Mesenteric fat pad (tissue), 1 donor: ENCODE results near the gene MTOR. TPM values are rescaled to one million over a fixed set of nuclear protein-coding genes. Genes with fewer than 3 reads are reported as not detected.

Experiments
- DNase-seq: peaks from one replicate; pipeline ENCODE4 v3.0.0-alpha.2; 2020; ENCODE audit warnings: low spot score
- total RNA-seq: library from RNA; stranded (reverse); fragmentation: NEBNext Ultra II Directional; extraction: Animal tissue kit (Norgen Biotek cat#: 25700); gene quantifications from one replicate; pipeline ENCODE4 v1.2.1, GENCODE V29; 2021
- donor health status: DM: yes; HTN: yes; CAD: no.

Gene MTOR
- total RNA-seq, 1 donor from 2014 or later, result 35.1 TPM

DNA sequence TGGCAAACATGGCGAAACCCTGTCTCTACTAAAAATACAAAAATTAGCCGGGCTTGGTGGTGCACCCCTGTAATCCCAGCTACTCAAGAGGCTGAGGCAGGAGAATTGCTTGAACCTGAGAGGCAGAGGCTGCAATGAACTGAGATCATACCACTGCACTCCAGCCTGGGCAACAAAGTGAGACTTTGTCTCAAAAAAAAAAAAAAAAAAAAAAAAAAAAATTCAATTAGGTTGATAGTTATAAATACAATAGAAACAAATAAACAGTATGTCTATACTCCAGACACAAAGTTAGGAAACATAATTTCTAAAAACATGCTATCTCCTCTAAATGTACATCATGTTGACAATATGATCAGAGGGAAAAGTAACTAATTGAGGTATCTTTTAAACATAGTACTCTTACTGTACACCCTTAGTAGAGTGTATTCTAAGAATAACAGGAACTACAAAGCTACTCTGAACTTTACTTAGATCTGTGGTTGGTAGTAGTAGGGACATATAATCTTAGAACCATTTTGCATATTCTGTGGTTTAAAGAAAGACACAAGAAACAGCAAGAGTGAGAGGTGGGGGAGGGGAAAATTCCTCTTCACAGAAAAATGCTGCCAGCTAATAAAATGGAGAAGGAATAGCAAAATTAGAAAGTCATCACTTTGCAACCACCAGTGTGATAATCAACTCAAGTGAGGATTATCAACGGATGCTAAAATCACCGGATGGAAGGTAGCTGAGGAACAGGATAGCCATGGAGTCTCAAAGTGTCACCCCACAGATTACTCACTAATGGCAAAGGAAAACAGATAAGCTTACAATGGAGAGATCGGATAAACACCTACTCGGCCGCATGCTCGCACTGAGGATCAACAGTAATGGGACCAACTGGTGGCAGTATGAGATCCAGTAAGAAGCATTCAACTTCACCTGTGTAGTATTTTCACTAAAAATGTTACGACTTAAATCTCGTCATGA, 35.0 kb downstream of the MTOR start:
- no peak for DNase-seq

GRCh38 chr1:11216074-11216473, 46.3 kb downstream of the MTOR start:
- DNase-seq, result no peak

GRCh38 chr1:11215381-11216005, 46.9 kb downstream of the MTOR start:
- no peak for DNase-seq

- DNase-seq, result no peak
Measured at GRCh38 chr1:11214698-11215380, 47.5 kb downstream of the MTOR start.

GRCh38 chr1:11211925-11212587, 50.3 kb downstream of the MTOR start:
- DNase-seq, result no peak

- no peak for DNase-seq
Measured at GRCh38 chr1:11211461-11211860, 50.9 kb downstream of the MTOR start.

- no peak for DNase-seq
Measured at GRCh38 chr1:11207898-11208611, 54.3 kb downstream of the MTOR start.

DNA sequence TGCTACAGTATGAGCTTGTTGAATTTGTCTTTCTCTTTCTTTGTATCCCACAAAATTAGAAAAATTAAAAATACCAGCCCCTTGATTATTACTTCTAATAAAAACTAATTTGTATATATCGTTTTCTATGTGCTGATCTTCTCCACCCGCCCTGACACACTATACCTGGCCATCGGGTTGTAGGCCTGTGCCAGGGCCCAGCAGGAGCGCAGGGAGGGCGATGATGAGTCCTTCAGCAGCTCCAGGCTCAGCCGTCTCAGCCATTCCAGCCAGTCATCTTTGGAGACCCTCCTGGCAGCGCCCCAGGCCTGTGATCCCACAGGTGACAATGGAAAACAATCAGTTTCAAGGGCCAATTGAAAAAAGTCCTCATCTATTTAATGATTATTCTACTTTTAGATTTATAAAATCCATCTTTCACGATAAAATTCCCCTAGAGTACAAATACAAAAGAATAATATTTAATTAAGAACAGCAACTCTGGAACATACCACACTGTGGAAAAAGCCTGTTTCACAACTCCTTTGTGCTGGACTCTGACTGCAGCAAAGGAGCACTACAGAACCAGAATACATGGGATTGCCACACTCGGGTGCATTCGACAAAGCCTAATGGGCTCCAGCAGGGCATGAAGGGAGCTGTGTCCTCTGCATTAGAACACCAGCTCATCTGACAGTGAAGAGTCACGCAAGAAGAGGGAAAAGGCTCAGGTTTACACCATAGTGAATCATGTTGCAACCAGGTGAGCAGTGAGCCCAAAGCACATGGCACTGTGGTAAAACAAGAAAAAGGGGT, 57.8 kb downstream of the MTOR start:
- DNase-seq, result no peak

GRCh38 chr1:11198851-11199594, 63.3 kb downstream of the MTOR start:
- DNase-seq, result no peak

GRCh38 chr1:11198257-11198656, 64.1 kb downstream of the MTOR start:
- no peak for DNase-seq

- DNase-seq, result no peak
Measured at GRCh38 chr1:11197359-11197758, 65.0 kb downstream of the MTOR start.

DNA sequence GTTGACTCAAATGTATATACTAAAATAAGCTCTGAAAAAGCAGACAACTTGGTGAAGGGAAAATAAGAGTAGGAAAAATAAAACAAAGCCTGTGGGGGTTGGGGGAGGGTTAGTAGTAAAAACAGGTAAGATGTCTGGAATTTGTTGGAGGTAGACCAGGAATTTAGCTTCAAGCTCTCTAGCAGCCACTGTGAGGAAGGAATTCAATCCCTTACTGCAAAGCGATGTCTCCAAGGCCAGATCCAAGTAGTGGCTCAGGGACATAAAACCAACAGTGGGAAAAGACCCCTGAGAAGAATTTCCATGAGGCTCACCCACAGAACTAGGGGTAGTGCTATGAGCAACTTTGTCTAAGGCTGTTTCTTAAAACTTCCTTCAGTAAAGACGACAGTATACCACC, 65.4 kb downstream of the MTOR start:
- DNase-seq, result no peak

- no peak for DNase-seq
Measured at GRCh38 chr1:11194407-11195176, 67.8 kb downstream of the MTOR start.

- DNase-seq, result no peak
Measured at GRCh38 chr1:11193376-11193775, 69.0 kb downstream of the MTOR start.

- no peak for DNase-seq
Measured at GRCh38 chr1:11188858-11189451, 73.4 kb downstream of the MTOR start, which contains the start of gene ANGPTL7. Gene ANGPTL7, plus strand, starts transcription at chr1:11189355. Its CDS starts 225 bp downstream, at chr1:11189580.

GRCh38 chr1:11188381-11188780, 74.0 kb downstream of the MTOR start:
- no peak for DNase-seq

DNA sequence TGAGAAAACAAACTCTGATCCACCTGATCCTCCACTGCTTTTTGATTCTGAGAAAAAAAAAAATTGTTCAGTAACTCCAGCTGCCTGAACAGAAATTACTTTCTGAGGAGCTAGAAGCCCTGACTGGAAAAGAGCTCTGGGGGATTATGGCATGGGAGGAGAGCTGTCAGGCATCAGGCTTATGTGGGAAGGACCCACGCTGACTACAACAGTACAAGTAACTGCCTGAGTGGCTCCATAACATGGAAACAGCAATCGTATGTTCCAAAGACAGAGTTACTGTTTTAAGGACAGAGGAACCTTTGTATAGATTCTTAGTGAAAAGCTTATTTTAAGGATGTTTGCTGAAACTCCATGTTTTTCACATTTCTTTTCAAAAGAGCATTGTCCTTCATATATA, 74.4 kb downstream of the MTOR start:
- no peak for DNase-seq

DNA sequence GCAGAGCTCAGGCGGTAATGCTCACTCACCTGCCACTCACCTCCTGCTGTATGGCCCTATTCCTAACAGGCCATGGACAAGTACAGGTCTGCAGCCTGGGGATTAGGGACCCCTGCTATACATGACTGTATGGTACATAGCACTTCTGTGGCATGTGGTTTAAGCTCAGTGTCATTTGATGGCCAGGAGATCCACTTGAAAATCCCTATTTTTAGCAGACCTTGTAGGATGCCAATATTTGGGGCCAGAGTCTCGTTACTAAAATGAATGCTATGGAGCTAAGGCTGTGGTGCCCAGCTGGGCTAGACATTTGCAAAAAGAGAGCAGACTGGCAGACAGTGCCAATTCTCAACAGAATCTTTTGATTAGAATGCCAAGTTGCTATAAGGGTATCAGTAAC, 74.9 kb downstream of the MTOR start:
- no peak for DNase-seq
